ENCODE measurements around the gene CACNA2D4. TPM values are rescaled to one million over a fixed set of nuclear protein-coding genes. Genes with fewer than 3 reads are reported as not detected.

The CACNA2D4 gene
- total and polyA plus RNA-seq, 2 donors (not counting 3 experiments of a cell fraction or from before 2014, with no cell fraction given) = 0.58 to 0.73 TPM

- dilution Hi-C loops (cut with MboI; ENCODE audit: extremely low pct_ligation_motif_present, low sequenced_read_pairs) (no loop called here), intact Hi-C loops (cut with micrococcal nuclease) (no loop called here)
- Histone ChIP-seq H3K4me3 (replicated peaks in 1 of 3; ENCODE audit: insufficient read depth in 1 of 3, low read depth in 1 of 3, low read length in 3 of 3) (no peak overlapping the region), H3K27ac (ENCODE audit: insufficient read depth, low read depth, low read length) (no peak overlapping the region), H3K4me1 (ENCODE audit: control insufficient read depth, extremely low read depth, insufficient read depth, low read length) (no peaks in the 10 kb centered on the region), H3K9me1 (replicated peaks; ENCODE audit: control insufficient read depth, extremely low read depth, insufficient read depth, low read length) (no peaks in the 10 kb centered on the region), H3K9me3 (replicated peaks; ENCODE audit: control insufficient read depth, insufficient read depth, low read length) (no peaks in the 10 kb centered on the region), H3K36me3 (ENCODE audit: control insufficient read depth in 2 of 2, extremely low read depth in 1 of 2, insufficient read depth in 2 of 2, low read length in 2 of 2) (no peaks in the 10 kb centered on the region), H3K27me3 (ENCODE audit: control insufficient read depth in 2 of 2, insufficient read depth in 2 of 2, low read length in 2 of 2) (peaks cover 0 to under 1% of the 10 kb centered on the region in 2 experiments), H4K20me1 (replicated peaks; ENCODE audit: control insufficient read depth, extremely low read depth, insufficient read depth, low read length) (no peaks in the 10 kb centered on the region), H3K4me2 (ENCODE audit: insufficient read depth, low read length) (no peak overlapping the region), H3K9ac (replicated peaks; ENCODE audit: extremely low read depth, insufficient read depth, low read length) (no peak overlapping the region), H3K79me2 (ENCODE audit: control insufficient read depth, insufficient read depth, low read length) (no peaks in the 10 kb centered on the region), H2AFZ (ENCODE audit: low read depth, low read length) (no peak overlapping the region)
- DNase-seq (ENCODE audit: low read depth, low spot score) (no peak), FAIRE-seq (no peak)
- ChIA-PET CTCF (interaction anchor here (1.9 kb wide), 1 partner anchor 103 kb away, joined by 6 read pairs; no protein-coding TSS in a partner anchor), POLR2A (no interaction called here)
- BruUV-seq (replicated peaks) = no TSS peak
- TF ChIP-seq EZH2 (IDR thresholded peaks at IDR 0.05; ENCODE audit: borderline replicate concordance, low read depth, low read length, severe bottlenecking) (no peak), POLR2AphosphoS5 (IDR thresholded peaks at IDR 0.05; ENCODE audit: insufficient read depth, low read depth, low read length) (no peak), CTCF (IDR thresholded peaks at IDR 0.05; ENCODE audit: extremely low read depth in 1 of 2, insufficient read depth in 1 of 2, low read depth in 1 of 2, low read length in 2 of 2) (no peak), FOS (IDR thresholded peaks at IDR 0.05; ENCODE audit: borderline replicate concordance, insufficient read depth, low read length) (no peak), JUN (IDR thresholded peaks at IDR 0.05; ENCODE audit: borderline replicate concordance, insufficient read depth, insufficient read length, low read depth) (no peak), POLR2A (IDR thresholded peaks at IDR 0.05; ENCODE audit: low read depth, low read length) (no peak), GATA2 (IDR thresholded peaks at IDR 0.05; ENCODE audit: insufficient read depth, insufficient read length, low read depth, low read length) (no peak), MYC (IDR thresholded peaks at IDR 0.05; ENCODE audit: low read depth, low read length) (no peak)
- TF ChIP-seq, protein P1, sequence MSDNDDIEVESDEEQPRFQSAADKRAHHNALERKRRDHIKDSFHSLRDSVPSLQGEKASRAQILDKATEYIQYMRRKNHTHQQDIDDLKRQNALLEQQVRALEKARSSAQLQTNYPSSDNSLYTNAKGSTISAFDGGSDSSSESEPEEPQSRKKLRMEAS (IDR thresholded peaks at IDR 0.05; ENCODE audit: insufficient read depth, insufficient read length) = no peak
These were observed 81.5 kb downstream of the CACNA2D4 start for GRCh38 chr12:1836854-1837421.

Data from endothelial cell of umbilical vein (primary cell).